ENCODE data around the gene REC8. TPM values are rescaled to one million over a fixed set of nuclear protein-coding genes. Genes with fewer than 3 reads are reported as not detected.

Gene REC8
- total and polyA plus RNA-seq, 2 of the 13 experiments (the other 11 are each of a cell fraction or from before 2014, with no cell fraction given): 3.4 to 14.7 TPM

GRCh38 chr14:24213866-24214662 is 42.2 kb downstream of the REC8 start:
- intact Hi-C loops (cut with micrococcal nuclease; ENCODE audit: unreplicated experiment): loop anchor here (1.0 kb wide), 3 partner anchors 18 to 73 kb away; partner anchors contain the start of genes EMC9 and IRF9
- TF ChIP-seq ZNF329 (CRISPR knock-in tag; IDR thresholded peaks at IDR 0.05; ENCODE audit: low read depth): no peak; the same call in 1 of the 2 replicates
- TF ChIP-seq FOSL2 (CRISPR knock-in tag; IDR thresholded peaks at IDR 0.05): no peak
- TF ChIP-seq KDM3A (CRISPR knock-in tag; IDR thresholded peaks at IDR 0.05; ENCODE audit: low read depth): no peak
- TF ChIP-seq NFYC (CRISPR knock-in tag; IDR thresholded peaks at IDR 0.05): no peak
- TF ChIP-seq NPAS2 (CRISPR knock-in tag; IDR thresholded peaks at IDR 0.05; ENCODE audit: borderline replicate concordance): no peak
- no peak for TF ChIP-seq ZSCAN25 (CRISPR knock-in tag; IDR thresholded peaks at IDR 0.05)
- no peak for TF ChIP-seq U2AF2 (IDR thresholded peaks at IDR 0.05; ENCODE audit: low read depth, low read length)
- no peak for TF ChIP-seq SNAPC5 (CRISPR knock-in tag; IDR thresholded peaks at IDR 0.05; ENCODE audit: borderline replicate concordance)
- no peak for TF ChIP-seq NAIF1 (CRISPR knock-in tag; IDR thresholded peaks at IDR 0.05; ENCODE audit: borderline replicate concordance)
- TF ChIP-seq RNF219 (CRISPR knock-in tag; IDR thresholded peaks at IDR 0.05): no peak
- TF ChIP-seq SSRP1 (CRISPR knock-in tag; IDR thresholded peaks at IDR 0.05): no peak
- TF ChIP-seq ZNF383 (CRISPR knock-in tag; IDR thresholded peaks at IDR 0.05; ENCODE audit: borderline replicate concordance): no peak
- 0 out of 2 replicates have a peak, but pooled peaks have one; percentile 5 for TF ChIP-seq NFATC3 (CRISPR knock-in tag; IDR thresholded peaks at IDR 0.05)
- TF ChIP-seq SRSF9 (IDR thresholded peaks at IDR 0.05; ENCODE audit: borderline replicate concordance, insufficient read depth, low read depth, low read length, poor library complexity, severe bottlenecking): no peak
- no peak for TF ChIP-seq ISX (CRISPR knock-in tag; conservative IDR thresholded peaks at IDR 0.05)
- TF ChIP-seq ZNF816 (CRISPR knock-in tag; IDR thresholded peaks at IDR 0.05; ENCODE audit: borderline replicate concordance): no peak
- TF ChIP-seq ZNF281 (CRISPR knock-in tag; IDR thresholded peaks at IDR 0.05; ENCODE audit: borderline replicate concordance): no peak
- TF ChIP-seq TBX3 (IDR thresholded peaks at IDR 0.05; ENCODE audit: borderline replicate concordance): no peak
- 0 out of 2 replicates have a peak, but pooled peaks have one; percentile 37 for TF ChIP-seq ZSCAN12 (CRISPR knock-in tag; IDR thresholded peaks at IDR 0.05)

More at GRCh38 chr14:24213866-24214662, 42.2 kb downstream of the REC8 start:
- DNase-seq (ENCODE audit: low spot score) (peak; percentile 42), ATAC-seq (no peak), FAIRE-seq (no peak)
- no peaks in the 10 kb centered on the region; a peak in 1 of 5 replicates for H3K27me3 ChIP-seq (ENCODE audit: control insufficient read depth in 1 of 2, insufficient read depth in 2 of 2, low read length in 2 of 2)
- H3K9me3 ChIP-seq (ENCODE audit: low read length): no peaks in the 10 kb centered on the region
- H3K79me2 ChIP-seq (ENCODE audit: insufficient read depth, low read length): peaks cover 3% of the 10 kb centered on the region
- H3K36me3 ChIP-seq (replicated peaks in 1 of 2; ENCODE audit: control insufficient read depth in 1 of 2, insufficient read depth in 2 of 2, low read length in 2 of 2): peaks cover 20 to 35% of the 10 kb centered on the region in 2 experiments
- ChIA-PET POLR2A (interaction anchor here (0.7 to 8.1 kb wide), 49 partner anchors 9 to 1236 kb away, joined by 3 to 230 read pairs (median 8); partner anchors contain the start of genes CBLN3, CIDEB, DCAF11 and DHRS1), CTCF (ENCODE audit: low intra/inter-chr PET ratio, low total read pairs) (interaction anchor here (1.3 to 2.1 kb wide), 2 partner anchors 83 to 85 kb away, joined by 4 to 9 read pairs; partner anchors contain the start of genes DHRS1 and NOP9)
- 86% methylated on average over 7 of the region's 7 CpGs for WGBS (ENCODE audit: low lambda C conversion rate)
- peak overlapping the region; percentile 71 to 98 (median 87) for H3K4me3 ChIP-seq (replicated peaks in 1 of 3; ENCODE audit: insufficient read depth in 1 of 3, low read depth in 2 of 3, low read length in 3 of 3)
- peak overlapping the region; percentile 12 for H2AFZ ChIP-seq (ENCODE audit: low read length)
- H3K4me1 ChIP-seq (ENCODE audit: insufficient read depth, low read length): peaks cover 39% of the 10 kb centered on the region
- peak overlapping the region; percentile 94 for H3K9ac ChIP-seq (ENCODE audit: insufficient read depth, low read depth, low read length)
- peak overlapping the region; percentile 93 for H3K4me2 ChIP-seq (ENCODE audit: low read depth, low read length)
- no peaks in the 10 kb centered on the region for H4K20me1 ChIP-seq (ENCODE audit: insufficient read depth, low read length)
- peak overlapping the region; percentile 85 for H3K27ac ChIP-seq (ENCODE audit: extremely low read length, insufficient read depth, low read length)
- in situ Hi-C loops (cut with HindIII; ENCODE audit: extremely low pct_ligation_motif_present, low pct_unique_long_range_greater_than_20kb): no loop called here
- BruUV-seq (replicated peaks): TSS peak; percentile 95

Measured in HepG2 (cell line).